ENCODE results near the gene DCLK3. TPM values are rescaled to one million over a fixed set of nuclear protein-coding genes. Genes with fewer than 3 reads are reported as not detected.

The DCLK3 gene
- total RNA-seq, 3 donors from 2014 or later (not counting 1 experiment from before 2014, with no cell fraction given) = not detected

DNA sequence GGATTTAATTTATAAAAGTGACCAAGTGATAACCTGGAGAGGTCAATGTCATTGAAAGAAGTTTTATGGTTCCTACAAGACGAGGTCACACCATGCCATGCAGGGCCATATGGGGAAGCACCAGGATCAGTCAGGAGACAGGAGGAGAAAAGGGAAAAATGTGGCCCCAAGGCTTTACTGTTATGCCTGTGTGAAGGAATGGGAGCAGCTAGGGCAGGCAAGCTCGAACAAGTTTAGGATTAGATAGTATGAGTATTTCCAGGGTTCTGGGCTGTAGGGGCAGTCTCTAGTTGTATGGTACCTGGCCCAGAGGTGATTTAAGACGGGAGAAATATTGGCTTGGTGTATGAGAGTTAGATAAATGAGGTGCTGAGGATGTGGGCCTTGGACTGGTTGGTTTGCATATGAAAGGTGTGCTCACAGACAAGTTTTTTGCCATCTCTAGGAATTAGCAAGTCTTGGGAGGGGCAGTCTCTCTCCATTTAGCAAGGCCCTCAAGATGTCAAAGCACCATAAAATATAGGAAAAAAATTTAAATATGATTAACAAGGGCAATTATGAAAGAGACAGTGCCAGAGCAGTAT, 36.3 kb upstream of the DCLK3 start:
- no peak for ATAC-seq
- Histone ChIP-seq H3K4me3 (ENCODE audit: low read length) (no peak overlapping the region), H3K9me3 (ENCODE audit: control insufficient read depth, insufficient read depth, low read length) (no peaks in the 10 kb centered on the region), H3K27ac (ENCODE audit: low read length) (no peak overlapping the region), H3K4me1 (ENCODE audit: control insufficient read depth, insufficient read depth, low read length) (no peaks in the 10 kb centered on the region), H3K36me3 (ENCODE audit: control insufficient read depth, insufficient read depth, low read length) (no peaks in the 10 kb centered on the region), H3K27me3 (ENCODE audit: control insufficient read depth, insufficient read depth, low read length) (no peaks in the 10 kb centered on the region)
- Mint-ChIP-seq H3K27ac (no peak overlapping the region), H3K4me3 (no peak overlapping the region), H3K27me3 (ENCODE audit: low read depth in 2 of 2) (peaks cover 18 to 29% of the 10 kb centered on the region in 2 donors), H3K9me3 (no peaks in the 10 kb centered on the region), H3K4me1 (no peaks in the 10 kb centered on the region), H3K36me3 (peaks cover 10% of the 10 kb centered on the region)
- TF ChIP-seq, protein P1, sequence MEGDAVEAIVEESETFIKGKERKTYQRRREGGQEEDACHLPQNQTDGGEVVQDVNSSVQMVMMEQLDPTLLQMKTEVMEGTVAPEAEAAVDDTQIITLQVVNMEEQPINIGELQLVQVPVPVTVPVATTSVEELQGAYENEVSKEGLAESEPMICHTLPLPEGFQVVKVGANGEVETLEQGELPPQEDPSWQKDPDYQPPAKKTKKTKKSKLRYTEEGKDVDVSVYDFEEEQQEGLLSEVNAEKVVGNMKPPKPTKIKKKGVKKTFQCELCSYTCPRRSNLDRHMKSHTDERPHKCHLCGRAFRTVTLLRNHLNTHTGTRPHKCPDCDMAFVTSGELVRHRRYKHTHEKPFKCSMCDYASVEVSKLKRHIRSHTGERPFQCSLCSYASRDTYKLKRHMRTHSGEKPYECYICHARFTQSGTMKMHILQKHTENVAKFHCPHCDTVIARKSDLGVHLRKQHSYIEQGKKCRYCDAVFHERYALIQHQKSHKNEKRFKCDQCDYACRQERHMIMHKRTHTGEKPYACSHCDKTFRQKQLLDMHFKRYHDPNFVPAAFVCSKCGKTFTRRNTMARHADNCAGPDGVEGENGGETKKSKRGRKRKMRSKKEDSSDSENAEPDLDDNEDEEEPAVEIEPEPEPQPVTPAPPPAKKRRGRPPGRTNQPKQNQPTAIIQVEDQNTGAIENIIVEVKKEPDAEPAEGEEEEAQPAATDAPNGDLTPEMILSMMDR (IDR thresholded peaks at IDR 0.05) = no peak
- intact Hi-C loops (cut with micrococcal nuclease) = no loop called here
- DNase-seq = no peak
- 86% methylated on average over 3 of the region's 3 CpGs for WGBS (ENCODE audit: insufficient coverage)

DNA sequence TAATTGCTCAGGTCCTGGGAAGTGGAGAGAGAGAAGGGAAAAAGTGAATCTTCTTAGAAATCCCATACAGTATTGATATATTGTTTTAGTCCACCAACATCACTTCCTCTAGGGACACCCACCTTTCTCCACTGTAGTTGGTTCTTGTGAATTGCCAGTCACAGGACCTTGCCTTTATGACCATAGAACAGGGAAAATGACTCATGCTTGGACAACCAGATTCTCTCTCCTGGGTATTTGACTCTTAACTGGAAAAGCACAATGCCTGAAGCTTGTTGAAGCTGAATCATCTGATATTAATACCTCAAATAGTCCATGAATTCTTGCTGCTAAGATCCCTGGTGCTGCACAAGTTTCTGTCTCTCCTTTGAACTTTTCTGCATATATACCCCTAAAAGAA, 32.5 kb upstream of the DCLK3 start:
- Histone ChIP-seq H3K27ac (ENCODE audit: low read length) (no peak overlapping the region), H3K27me3 (ENCODE audit: control insufficient read depth, insufficient read depth, low read length) (no peaks in the 10 kb centered on the region), H3K9me3 (ENCODE audit: control insufficient read depth, insufficient read depth, low read length) (no peaks in the 10 kb centered on the region), H3K4me3 (ENCODE audit: low read length) (no peak overlapping the region), H3K36me3 (ENCODE audit: control insufficient read depth, insufficient read depth, low read length) (no peaks in the 10 kb centered on the region), H3K4me1 (ENCODE audit: control insufficient read depth, insufficient read depth, low read length) (no peaks in the 10 kb centered on the region)
- peaks cover 5% of the 10 kb centered on the region for H3K36me3 Mint-ChIP-seq
- no peaks in the 10 kb centered on the region for H3K9me3 Mint-ChIP-seq
- H3K27ac Mint-ChIP-seq = no peak overlapping the region
- peaks cover 17 to 28% of the 10 kb centered on the region in 2 donors for H3K27me3 Mint-ChIP-seq (ENCODE audit: low read depth in 2 of 2)
- ATAC-seq (no peak), DNase-seq (no peak)
- H3K4me1 Mint-ChIP-seq = no peaks in the 10 kb centered on the region
- intact Hi-C loops (cut with micrococcal nuclease) = no loop called here
- no peak overlapping the region for H3K4me3 Mint-ChIP-seq
- TF ChIP-seq, protein P1 (IDR thresholded peaks at IDR 0.05) = no peak

DNA sequence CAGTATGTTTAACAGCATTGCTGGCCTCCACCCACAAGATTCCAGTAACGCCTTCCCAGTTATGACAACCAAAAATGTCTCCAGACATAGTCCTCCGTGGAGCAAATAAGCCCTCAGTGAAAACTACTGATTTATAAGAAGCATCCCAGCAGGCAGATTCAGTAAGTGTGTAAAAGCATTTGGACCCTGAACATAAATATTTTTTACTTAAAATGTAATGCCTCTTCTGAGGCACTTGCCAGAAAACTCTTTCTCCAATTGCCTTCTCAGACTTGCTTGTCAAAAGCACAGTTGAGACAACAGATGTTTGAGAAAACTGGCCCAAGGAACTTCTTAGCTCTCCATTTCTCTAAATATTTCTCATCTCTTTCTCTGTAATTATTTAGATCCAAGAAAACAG, 31.8 kb upstream of the DCLK3 start:
- intact Hi-C loops (cut with micrococcal nuclease) = no loop called here
- no peaks in the 10 kb centered on the region for H3K9me3 Mint-ChIP-seq
- H3K27ac Mint-ChIP-seq = no peak overlapping the region

More for the DNA sequence above, 31.8 kb upstream of the DCLK3 start:
- DNase-seq (no peak), ATAC-seq (no peak)
- Histone ChIP-seq H3K4me3 (ENCODE audit: low read length) (no peak overlapping the region), H3K27me3 (ENCODE audit: control insufficient read depth, insufficient read depth, low read length) (no peaks in the 10 kb centered on the region), H3K9me3 (ENCODE audit: control insufficient read depth, insufficient read depth, low read length) (no peaks in the 10 kb centered on the region), H3K27ac (ENCODE audit: low read length) (no peak overlapping the region), H3K36me3 (ENCODE audit: control insufficient read depth, insufficient read depth, low read length) (no peaks in the 10 kb centered on the region), H3K4me1 (ENCODE audit: control insufficient read depth, insufficient read depth, low read length) (no peaks in the 10 kb centered on the region)
- TF ChIP-seq, protein P1 (IDR thresholded peaks at IDR 0.05) = no peak
- Mint-ChIP-seq H3K4me3 (no peak overlapping the region), H3K27me3 (ENCODE audit: low read depth in 2 of 2) (peaks cover 15 to 28% of the 10 kb centered on the region in 2 donors), H3K36me3 (peaks cover 5% of the 10 kb centered on the region), H3K4me1 (no peaks in the 10 kb centered on the region)
- 94% methylated on average over 2 of the region's 2 CpGs for WGBS (ENCODE audit: insufficient coverage)
